B cell (primary cell): ENCODE measurements around the gene CCDC97. TPM values are rescaled to one million over a fixed set of nuclear protein-coding genes. Genes with fewer than 3 reads are reported as not detected.

Experiments used
- ATAC-seq: fragments of 200-7000 bp; cut with Tn5 transposase; one replicate; pipeline ENCODE4 v1.10.0; 2021; ENCODE audit warnings: low read depth, mild to moderate bottlenecking, moderate number of reproducible peaks, moderate library complexity
- CTCF ChIA-PET: fragments of 350-600 bp; sonication (Branson Sonifier 250); formaldehyde crosslinking; loops from one replicate; lab custom pipeline; 2021; ENCODE audit warnings: antibody characterized with exemption, inconsistent platforms; lab: Charles Lee
- POLR2A ChIA-PET: fragments of 350-600 bp; sonication (Branson Sonifier 250); formaldehyde crosslinking; loops from one replicate; lab custom pipeline; 2021; ENCODE audit warnings: antibody characterized with exemption; lab: Charles Lee
- DNase-seq: peaks from one replicate; pipeline ENCODE4 v3.0.0; 2013
- H2AFZ ChIP-seq: 2 replicates; pipeline ENCODE4 v1.6.1; 2012; ENCODE audit warnings: mild to moderate bottlenecking, low read depth, low read length; ENCODE audit not compliant: insufficient read depth, poor library complexity, severe bottlenecking
- H3K27ac ChIP-seq, 2 donors: 1 replicate in 1 of 2; 2 replicates in 1 of 2; pipeline ENCODE4 v1.5.1; 2012 to 2013; ENCODE audit warnings: low read length in 2 of 2, mild to moderate bottlenecking in 2 of 2, moderate library complexity in 1 of 2
- H3K27me3 ChIP-seq, 4 experiments: fragments of 200-600 bp in 1 of 4; sonication (generic) in 1 of 4; replicated peaks in 1 of 4; 1 replicate in 2 of 4; 2 replicates in 2 of 4; pipeline versions ENCODE4 v1.6.1 to v1.7.0; 2013 to 2016; ENCODE audit warnings: low read length in 3 of 4, mild to moderate bottlenecking in 2 of 4, mixed read lengths in 1 of 4, moderate library complexity in 1 of 4; ENCODE audit not compliant: insufficient read depth in 4 of 4, control insufficient read depth in 3 of 4; ENCODE audit errors: control extremely low read depth in 1 of 4
- H3K36me3 ChIP-seq, 2 experiments: replicated peaks in 1 of 2; 1 replicate in 1 of 2; 2 replicates in 1 of 2; pipeline versions ENCODE4 v1.6.1 to v1.7.1; 2013; ENCODE audit warnings: low read length in 1 of 2; ENCODE audit not compliant: insufficient read depth in 2 of 2, control insufficient read depth in 1 of 2; ENCODE audit errors: control extremely low read depth in 1 of 2, extremely low read depth in 1 of 2
- H3K4me1 ChIP-seq, 2 donors: fragments of 200-600 bp in 1 of 2; sonication (generic) in 1 of 2; 1 replicate in 1 of 2; 2 replicates in 1 of 2; pipeline versions ENCODE4 v1.5.1 to v1.6.1; 2013 to 2017; ENCODE audit warnings: low read length in 2 of 2; ENCODE audit not compliant: control insufficient read depth in 2 of 2, insufficient read depth in 2 of 2
- H3K4me2 ChIP-seq: replicated peaks from 2 replicates; pipeline ENCODE3; 2012; ENCODE audit warnings: mild to moderate bottlenecking, low read depth, low read length; ENCODE audit not compliant: poor library complexity, severe bottlenecking
- H3K4me3 ChIP-seq, 5 experiments: fragments of 200-600 bp in 1 of 5; sonication (generic) in 1 of 5; 1 replicate in 3 of 5; 2 replicates in 2 of 5; pipeline versions ENCODE4 v1.5.1 to v1.7.0; 2011 to 2016; ENCODE audit warnings: low read length in 4 of 5, mild to moderate bottlenecking in 4 of 5, low read depth in 2 of 5, control low read depth in 1 of 5, moderate library complexity in 1 of 5; ENCODE audit not compliant: insufficient read depth in 1 of 5; ENCODE audit errors: control extremely low read depth in 1 of 5, extremely low read depth in 1 of 5
- H3K79me2 ChIP-seq: fragments of 200-600 bp; sonication (generic); one replicate; pipeline ENCODE4 v1.6.0; 2016; ENCODE audit warnings: low read length; ENCODE audit not compliant: control insufficient read depth, insufficient read depth
- H3K9ac ChIP-seq: fragments of 200-600 bp; sonication (generic); 2 replicates; pipeline ENCODE4 v1.6.1; 2017; ENCODE audit warnings: mild to moderate bottlenecking, low read length, moderate library complexity
- H3K9me3 ChIP-seq, 3 donors: one replicate each; pipeline versions ENCODE4 v1.6.1 to v1.7.1; 2013; ENCODE audit warnings: low read length in 2 of 3; ENCODE audit not compliant: control insufficient read depth in 2 of 3, insufficient read depth in 1 of 3; ENCODE audit errors: control extremely low read depth in 1 of 3
- H4K20me1 ChIP-seq: 2 replicates; pipeline ENCODE4 v1.6.0; 2012; ENCODE audit warnings: mild to moderate bottlenecking, low read length; ENCODE audit not compliant: insufficient read depth, control insufficient read depth, poor library complexity, severe bottlenecking
- H3K27ac Mint-ChIP-seq: one replicate; pipeline ENCODE4 v1.8.0; 2021; ENCODE audit warnings: mixed read lengths
- H3K27me3 Mint-ChIP-seq: one replicate; pipeline ENCODE4 v1.8.0; 2021; ENCODE audit warnings: mixed read lengths
- H3K4me1 Mint-ChIP-seq: one replicate; pipeline ENCODE4 v1.8.0; 2021; ENCODE audit warnings: mixed read lengths
- H3K4me3 Mint-ChIP-seq: one replicate; pipeline ENCODE4 v1.8.0; 2021; ENCODE audit warnings: mixed read lengths
- H3K9me3 Mint-ChIP-seq: one replicate; pipeline ENCODE4 v1.8.0; 2022; ENCODE audit warnings: mixed read lengths; ENCODE audit not compliant: insufficient read depth
- CTCF ChIP-seq: fragments of 200-600 bp; IDR thresholded peaks from one replicate; pipeline ENCODE4 v1.8.0; 2022; ENCODE audit warnings: antibody characterized with exemption, mild to moderate bottlenecking
- EZH2 ChIP-seq: IDR thresholded peaks from 2 replicates; pipeline ENCODE4 v1.6.1; 2012; ENCODE audit warnings: borderline replicate concordance, low read depth, mild to moderate bottlenecking, moderate library complexity, low read length; ENCODE audit not compliant: insufficient read depth, poor library complexity, severe bottlenecking
- WGBS: methylation state at CpG from one replicate; pipeline ENCODE4 v1.1.5; 2013; ENCODE audit warnings: missing lambda C conversion rate; ENCODE audit not compliant: insufficient coverage; 5-methylcytosine and 5-hydroxymethylcytosine counted together
- intact Hi-C: fragments of 100-400 bp; cut with micrococcal nuclease; formaldehyde crosslinking; loops from one replicate; pipeline ENCODE4 v1.10.0; 2022
- polyA plus RNA-seq: library from polyadenylated mRNA; depleted of rRNA; stranded (reverse); fragments of >200 nt; gene quantifications from 2 replicates; pipeline ENCODE4 v1.2.3, GENCODE V29; 2012
- total RNA-seq, 2 donors: library from RNA; stranded (reverse); fragments of 120-200 nt in 1 of 2; gene quantifications; 1 replicate in 1 of 2; 2 replicates in 1 of 2; pipeline versions ENCODE4 v1.2.3 to v1.2.4, GENCODE V29; 2013 to 2022

The CCDC97 gene
- total and polyA plus RNA-seq, 2 donors (not counting 1 experiment from before 2014, with no cell fraction given), result 16.3 to 68.3 TPM

DNA sequence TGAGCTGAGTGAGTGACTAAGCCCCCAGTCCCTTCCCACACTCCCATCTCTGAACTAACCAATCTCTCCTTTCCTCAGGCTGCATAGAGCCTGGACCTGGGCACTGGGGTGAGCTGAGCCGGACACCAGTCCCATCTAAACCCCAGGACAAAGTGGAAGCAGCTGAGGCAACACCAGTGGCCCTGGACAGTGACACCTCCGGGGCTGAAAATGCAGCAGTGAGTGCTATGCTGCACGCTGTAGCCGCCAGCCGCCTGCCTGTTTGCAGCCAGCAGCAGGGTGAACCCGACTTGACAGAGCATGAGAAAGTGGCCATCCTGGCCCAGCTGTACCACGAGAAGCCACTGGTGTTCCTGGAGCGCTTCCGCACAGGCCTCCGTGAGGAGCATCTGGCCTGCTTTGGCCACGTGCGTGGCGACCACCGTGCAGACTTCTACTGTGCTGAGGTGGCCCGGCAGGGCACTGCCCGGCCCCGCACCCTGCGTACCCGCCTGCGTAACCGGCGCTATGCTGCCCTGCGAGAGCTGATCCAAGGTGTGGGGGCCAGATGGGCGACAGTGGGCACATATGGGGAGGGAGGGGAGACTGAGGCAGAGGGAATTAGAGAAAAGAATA is 6.4 kb downstream of the CCDC97 start:
- DNase-seq, result no peak
- no peak for ATAC-seq
- POLR2A ChIA-PET, result interaction anchor here (0.6 kb wide), 1 partner anchor 112 kb away, joined by 9 read pairs; no protein-coding TSS in a partner anchor
- intact Hi-C loops, result no loop called here
- CTCF ChIA-PET, result no interaction called here
- Histone ChIP-seq H3K4me1 (peaks cover 7 to 13% of the 10 kb centered on the region in 2 donors), H3K9ac (no peak overlapping the region), H3K27ac (no peak overlapping the region), H4K20me1 (peaks cover 51% of the 10 kb centered on the region), H3K4me3 (no peak overlapping the region), H3K4me2 (no peak overlapping the region), H3K79me2 (peaks cover 62% of the 10 kb centered on the region), H3K27me3 (no peaks in the 10 kb centered on the region), H3K9me3 (no peaks in the 10 kb centered on the region), H2AFZ (no peak overlapping the region), H3K36me3 (peaks cover 4 to 78% of the 10 kb centered on the region in 2 experiments)
- 98% methylated on average over 24 of the region's 24 CpGs for WGBS
- Mint-ChIP-seq H3K9me3 (no peaks in the 10 kb centered on the region), H3K4me3 (no peak overlapping the region), H3K4me1 (peaks cover 31% of the 10 kb centered on the region), H3K27me3 (no peaks in the 10 kb centered on the region), H3K27ac (peak overlapping the region; percentile 43)
- TF ChIP-seq CTCF (no peak), EZH2 (no peak)

DNA sequence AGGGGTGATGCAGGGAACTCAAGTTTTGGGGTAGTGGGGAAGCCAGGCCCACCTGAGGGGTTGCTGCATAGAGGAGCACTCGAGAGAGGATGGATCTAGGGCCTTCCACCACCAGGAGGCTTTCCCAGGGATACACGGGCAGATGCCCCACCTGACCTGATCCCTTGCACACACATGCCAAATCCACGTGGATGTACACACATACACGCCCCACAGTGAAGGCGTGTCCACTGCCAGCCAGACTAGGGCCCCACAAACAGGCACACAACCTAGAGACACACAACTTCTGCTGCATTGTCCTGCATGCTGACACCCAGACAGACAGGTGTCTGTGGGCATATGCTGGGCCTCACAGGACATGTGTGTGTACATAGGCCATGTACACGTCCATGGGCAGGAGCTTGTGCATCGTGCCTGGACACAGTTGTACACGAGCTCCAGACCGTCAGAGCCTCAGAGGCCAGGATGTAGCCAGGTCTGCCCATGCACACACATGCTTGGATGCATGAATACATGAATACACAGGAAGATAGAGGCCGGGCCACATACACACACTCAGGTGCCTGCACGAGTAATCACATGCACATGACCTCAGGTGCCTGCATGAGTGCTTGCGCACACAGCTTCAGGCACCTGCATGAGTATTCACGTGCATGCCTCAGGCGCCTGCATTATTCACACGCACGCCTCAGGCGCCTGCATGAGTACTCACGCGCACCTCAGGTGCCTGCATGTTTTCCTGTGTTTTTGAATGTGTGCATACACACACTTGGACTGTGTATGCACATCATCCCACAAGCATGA is 8.9 kb downstream of the CCDC97 start:
- Mint-ChIP-seq H3K4me1 (peaks cover 31% of the 10 kb centered on the region), H3K27me3 (no peaks in the 10 kb centered on the region), H3K4me3 (no peak overlapping the region), H3K27ac (peak overlapping the region; percentile 32), H3K9me3 (no peaks in the 10 kb centered on the region)
- Histone ChIP-seq H3K79me2 (peaks cover 37% of the 10 kb centered on the region), H3K4me1 (peaks cover 0 to 24% of the 10 kb centered on the region in 2 donors), H3K27ac (no peak overlapping the region), H3K9ac (no peak overlapping the region), H3K4me3 (no peak overlapping the region), H4K20me1 (peaks cover 39% of the 10 kb centered on the region), H3K27me3 (no peaks in the 10 kb centered on the region), H3K36me3 (peaks cover 0 to 85% of the 10 kb centered on the region in 2 experiments), H2AFZ (no peak overlapping the region), H3K4me2 (no peak overlapping the region), H3K9me3 (no peaks in the 10 kb centered on the region)
- 92% methylated on average over 19 of the region's 19 CpGs for WGBS
- CTCF ChIA-PET, result no interaction called here
- POLR2A ChIA-PET, result interaction anchor here (0.8 kb wide), 1 partner anchor 19 kb away, joined by 3 read pairs; no protein-coding TSS in a partner anchor
- no peak for DNase-seq
- ATAC-seq, result no peak
- TF ChIP-seq CTCF (no peak), EZH2 (no peak)
- intact Hi-C loops, result no loop called here
